Measurements from ENCODE around the gene SEPTIN2.
"Not testable (repeated sequence)": the region's sequence is repeated elsewhere in the genome, so short reads cannot be mapped to it uniquely, and the experiment has no call there.

Gene SEPTIN2

DNA sequence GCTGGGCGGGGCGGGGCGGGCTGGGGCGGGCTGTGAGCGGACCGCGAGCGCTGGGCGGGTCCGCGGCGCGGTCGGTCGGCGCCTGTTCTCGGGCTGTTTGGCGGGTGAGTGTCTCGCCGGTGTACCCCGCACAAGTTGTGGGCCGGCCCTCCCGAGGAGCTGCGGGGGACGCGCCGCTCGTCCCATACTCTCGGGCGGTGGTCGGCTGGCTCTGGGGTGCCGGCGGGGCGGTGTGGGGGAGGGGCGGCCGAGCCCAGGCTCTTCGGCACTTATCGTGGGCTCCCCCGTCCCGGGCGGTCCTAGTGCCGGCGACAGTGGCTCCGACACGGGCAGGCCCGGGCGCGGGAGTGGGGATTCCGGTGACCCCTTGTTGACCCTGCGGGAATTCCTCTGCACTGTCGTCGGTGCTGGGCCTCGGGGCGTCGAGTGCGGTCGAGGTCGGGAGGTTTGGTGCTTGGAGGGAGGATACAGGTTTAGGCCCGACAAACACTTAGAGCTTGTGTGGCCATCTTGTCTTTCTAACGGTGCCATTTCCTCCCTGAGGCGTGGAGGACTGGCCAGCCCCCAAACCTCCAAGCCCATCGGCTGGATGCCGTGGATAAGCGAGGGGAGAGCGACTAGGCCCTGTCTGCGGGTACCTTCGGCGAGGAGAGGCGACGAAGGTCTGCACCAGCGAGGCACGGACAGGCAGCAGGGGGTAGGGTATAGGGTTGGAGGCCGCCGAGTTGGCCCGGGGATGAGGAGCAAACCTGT lies at the start of gene SEPTIN2:
SEPTIN2 (plus strand) TSS at position 47 of the 753 bp plus-strand sequence. CDS start 8,308 bp downstream, outside the sequence.
- peak in 1 of 2 donors; percentile 57 for DNase-seq (ENCODE audit: low read depth in 2 of 2, low spot score in 1 of 2)

DNA sequence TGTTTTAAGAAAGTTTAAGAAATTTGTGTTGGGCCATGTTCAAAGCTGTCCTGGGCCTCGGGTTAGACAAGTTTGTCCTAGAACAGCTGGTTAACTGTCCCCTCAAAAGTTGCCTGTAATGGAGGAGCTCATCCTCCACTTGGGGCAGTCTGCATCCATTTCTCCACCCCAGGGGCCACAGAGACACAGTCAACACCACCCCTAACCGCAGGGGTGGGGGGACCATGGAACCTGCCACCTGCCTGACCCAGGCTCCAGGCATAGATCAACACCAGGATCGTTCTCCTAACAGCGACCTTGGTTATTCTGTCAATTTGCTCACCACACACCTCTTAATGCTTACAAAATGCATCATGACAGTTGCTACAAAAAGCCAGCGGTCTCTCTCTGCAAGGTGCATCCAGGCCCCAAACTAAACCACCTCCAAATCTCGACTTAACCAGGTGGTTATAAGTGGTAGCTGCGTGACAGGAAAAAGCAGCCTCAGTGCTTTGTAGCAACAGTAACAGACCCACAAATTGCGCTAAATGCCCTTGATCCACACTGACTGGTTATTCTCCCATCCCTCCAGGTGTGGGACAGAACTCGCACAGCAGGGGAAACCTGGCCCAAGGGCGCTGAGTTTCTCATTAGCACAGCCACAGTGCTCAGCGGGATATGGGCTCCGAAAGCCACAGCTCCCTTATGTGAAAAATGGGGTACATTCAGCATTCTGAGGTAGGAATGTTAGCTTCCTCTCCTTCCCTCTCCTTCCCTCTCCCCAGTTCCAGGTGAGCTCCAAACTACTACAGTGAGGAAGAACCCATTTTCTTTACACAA lies 48.3 kb upstream of the SEPTIN2 start:
- DNase-seq (ENCODE audit: low read depth in 2 of 2, low spot score in 1 of 2), result no peak

DNA sequence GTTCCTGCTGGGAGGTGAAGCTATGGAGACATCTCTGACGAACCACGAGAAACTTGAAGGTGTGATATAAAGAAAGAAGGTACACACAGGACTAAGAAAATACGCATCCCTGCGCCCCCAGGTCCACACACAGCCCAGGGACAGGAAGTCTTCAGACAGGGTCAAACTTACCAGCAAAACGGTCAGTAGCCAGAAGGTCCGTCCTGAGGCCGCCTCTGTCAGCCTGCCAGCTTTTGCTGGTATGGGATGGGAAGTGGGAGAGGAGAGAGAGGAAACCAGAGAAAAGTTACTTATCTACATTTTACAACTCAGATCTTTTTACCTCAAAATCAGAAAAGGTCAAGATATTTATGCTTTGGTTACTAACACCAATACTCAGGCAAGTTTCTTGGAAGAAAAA lies 47.4 kb upstream of the SEPTIN2 start:
- DNase-seq (ENCODE audit: low read depth in 2 of 2, low spot score in 1 of 2), result no peak

DNA sequence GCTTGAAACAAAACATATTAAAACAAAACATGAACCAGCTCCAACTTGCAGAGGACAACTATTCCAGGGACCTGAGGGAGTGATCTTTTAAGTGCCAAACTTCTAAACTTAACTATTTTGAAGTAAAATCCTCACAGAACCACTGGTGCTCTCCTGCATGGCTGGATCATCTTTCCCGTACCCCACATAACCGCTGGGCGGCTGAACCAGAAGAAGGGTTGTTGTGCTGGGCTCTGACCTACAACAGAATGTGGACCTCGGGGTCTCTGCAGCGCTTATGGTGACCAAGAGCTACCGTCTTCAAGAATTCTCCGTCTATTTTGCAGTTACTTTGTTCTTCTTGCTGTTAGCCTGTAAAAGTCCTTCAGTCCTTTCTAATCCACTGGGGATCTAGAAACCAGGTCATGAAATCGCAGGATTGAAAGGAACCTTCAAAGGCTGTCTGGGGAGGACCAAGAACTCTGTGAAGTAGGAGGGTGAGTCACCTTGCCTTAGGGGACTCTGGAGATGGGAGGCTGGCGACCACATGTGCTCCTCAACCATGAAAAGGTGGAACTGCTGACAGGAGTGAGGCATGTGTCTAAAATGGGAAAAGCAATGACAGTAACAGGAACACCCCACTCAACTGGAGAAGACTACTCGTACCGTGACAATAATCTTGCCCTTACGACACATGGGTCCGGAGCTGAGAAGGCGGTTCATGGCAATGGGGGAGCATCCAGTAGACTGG lies 46.8 kb upstream of the SEPTIN2 start:
- no peak for DNase-seq (ENCODE audit: low read depth in 2 of 2, low spot score in 1 of 2)

DNA sequence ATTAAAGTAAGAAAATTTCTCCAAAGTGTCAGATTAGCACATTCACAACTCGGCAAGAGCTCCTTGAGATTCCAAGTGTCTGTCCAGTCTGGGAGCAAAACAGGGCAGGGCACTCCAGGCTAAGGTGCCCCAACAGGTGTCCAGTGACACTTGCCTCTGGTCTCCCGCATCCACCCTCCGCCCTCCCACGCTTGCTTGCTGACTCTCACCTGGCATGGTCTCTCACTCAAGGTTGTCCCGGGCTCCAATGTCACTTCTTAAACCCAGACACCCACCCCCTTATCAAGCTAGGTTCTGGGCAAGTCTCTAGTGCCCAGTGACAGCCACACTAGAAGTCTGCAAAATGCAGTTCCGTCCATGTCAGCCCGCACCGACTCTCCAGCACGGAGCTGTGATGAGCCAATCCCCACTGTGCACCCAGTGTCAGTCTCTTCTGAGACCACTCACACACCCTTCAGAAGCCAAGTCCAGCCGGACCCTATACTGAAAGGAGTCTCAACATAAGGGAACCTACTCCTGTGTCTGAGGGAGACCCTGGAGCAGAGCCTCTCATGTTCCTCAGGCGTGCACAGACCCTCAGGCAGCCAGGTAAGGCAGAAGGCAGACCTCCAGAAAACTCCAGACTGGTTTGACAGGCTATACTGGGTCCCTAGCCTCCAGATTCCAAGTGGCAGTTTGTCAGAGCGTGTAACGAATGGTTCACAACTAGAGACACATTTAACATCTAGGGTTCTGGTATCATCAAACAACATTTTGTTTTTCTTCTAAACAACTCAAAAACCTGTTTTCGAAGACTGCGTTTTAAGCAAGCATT lies 45.8 kb upstream of the SEPTIN2 start:
- DNase-seq (ENCODE audit: low read depth in 2 of 2, low spot score in 1 of 2), result no peak

DNA sequence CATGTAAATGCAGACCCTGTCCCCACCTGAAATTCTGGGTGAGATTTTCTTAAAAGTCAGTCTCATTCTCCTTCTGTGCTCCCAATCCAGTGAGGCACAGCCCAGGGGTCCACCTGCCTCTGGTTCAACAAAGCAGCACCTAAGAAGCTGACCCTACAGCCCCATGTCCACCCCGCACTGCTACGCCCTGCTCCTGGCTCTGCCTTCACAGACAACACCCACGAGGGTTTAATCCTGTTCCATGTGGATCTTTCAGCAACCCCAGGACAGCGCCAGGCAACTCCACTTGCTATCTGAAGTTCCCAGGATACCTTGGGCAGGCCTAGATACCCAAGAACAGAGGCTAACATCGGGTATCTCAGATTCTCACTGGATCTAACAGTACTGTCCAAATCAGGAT lies 45.2 kb upstream of the SEPTIN2 start:
- no peak for DNase-seq (ENCODE audit: low read depth in 2 of 2, low spot score in 1 of 2)

DNA sequence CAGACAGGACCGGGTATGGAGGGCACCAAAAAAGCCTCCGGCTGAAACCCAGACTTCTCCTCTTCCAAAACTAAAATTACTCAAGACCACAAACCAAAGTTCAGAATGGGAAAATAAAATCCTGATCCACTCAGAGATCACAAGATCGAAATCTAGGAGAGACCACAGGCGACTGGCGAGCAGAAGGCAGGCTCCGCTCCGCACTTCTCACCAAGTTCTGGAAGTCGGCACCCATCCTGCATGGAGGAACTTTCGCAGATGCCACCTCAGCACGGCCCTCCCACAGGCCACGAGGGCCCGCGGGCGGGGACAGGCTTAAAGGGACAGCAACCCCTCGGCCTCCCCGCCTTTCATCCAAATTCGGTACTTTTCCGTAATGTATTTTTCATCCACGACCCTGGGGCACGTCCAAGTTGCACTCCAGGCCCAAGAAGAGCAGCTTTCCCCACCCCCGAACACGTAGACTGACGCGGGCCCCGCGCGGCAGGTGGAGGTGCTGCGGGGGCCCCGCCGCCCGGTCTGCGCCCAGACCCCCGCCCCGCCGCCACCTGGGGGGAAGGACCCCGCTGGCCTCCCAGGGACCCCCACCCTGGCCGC lies 43.9 kb upstream of the SEPTIN2 start:
- peak; percentile 18 to 39 for DNase-seq (ENCODE audit: low read depth in 2 of 2, low spot score in 1 of 2)

DNA sequence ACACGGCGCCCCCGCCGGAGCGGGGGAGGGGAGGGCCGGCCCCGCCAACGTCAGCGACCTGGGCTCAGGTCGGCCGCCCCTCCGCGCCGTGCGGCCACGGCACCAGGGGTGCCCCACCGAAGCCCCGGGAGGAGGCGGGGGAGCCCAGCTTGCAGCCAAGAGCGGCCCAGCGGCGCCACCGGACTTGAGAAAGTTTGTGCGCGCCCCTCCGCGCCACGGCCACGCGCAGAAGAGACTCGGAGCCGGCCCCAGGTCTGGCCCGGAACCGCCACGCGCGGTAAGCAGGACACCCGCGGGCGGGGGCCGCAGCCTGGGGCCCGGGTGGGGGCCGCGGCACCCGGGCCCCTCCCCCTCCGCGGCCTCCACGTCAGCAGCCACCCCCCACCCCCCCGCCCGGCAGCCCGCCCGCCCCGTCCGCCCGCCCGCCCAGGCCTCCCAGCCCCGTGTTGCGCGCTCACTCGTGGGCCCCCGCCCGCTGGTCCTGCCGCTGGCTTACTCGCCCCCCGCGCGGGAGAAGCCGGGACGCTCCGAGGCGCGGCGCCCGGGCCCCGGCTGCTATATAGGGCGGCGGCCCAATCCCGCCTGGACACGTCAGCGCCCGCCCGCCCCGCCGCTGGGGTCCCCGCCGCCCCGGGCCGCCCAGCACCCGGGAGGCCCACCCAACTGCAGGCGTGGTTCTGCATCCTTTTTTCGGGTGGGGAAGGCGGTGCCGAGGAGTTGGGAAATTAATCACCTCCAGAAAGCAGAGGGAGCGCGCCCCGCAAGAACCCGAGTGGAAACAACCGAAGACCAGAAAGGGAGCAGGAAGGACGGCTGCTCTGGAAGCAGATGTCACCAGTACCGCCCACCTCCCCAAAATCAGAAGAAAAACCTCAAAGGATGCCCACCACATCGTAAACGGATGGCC lies 43.2 kb upstream of the SEPTIN2 start:
- peak; percentile 8 to 22 for DNase-seq (ENCODE audit: low read depth in 2 of 2, low spot score in 1 of 2)

DNA sequence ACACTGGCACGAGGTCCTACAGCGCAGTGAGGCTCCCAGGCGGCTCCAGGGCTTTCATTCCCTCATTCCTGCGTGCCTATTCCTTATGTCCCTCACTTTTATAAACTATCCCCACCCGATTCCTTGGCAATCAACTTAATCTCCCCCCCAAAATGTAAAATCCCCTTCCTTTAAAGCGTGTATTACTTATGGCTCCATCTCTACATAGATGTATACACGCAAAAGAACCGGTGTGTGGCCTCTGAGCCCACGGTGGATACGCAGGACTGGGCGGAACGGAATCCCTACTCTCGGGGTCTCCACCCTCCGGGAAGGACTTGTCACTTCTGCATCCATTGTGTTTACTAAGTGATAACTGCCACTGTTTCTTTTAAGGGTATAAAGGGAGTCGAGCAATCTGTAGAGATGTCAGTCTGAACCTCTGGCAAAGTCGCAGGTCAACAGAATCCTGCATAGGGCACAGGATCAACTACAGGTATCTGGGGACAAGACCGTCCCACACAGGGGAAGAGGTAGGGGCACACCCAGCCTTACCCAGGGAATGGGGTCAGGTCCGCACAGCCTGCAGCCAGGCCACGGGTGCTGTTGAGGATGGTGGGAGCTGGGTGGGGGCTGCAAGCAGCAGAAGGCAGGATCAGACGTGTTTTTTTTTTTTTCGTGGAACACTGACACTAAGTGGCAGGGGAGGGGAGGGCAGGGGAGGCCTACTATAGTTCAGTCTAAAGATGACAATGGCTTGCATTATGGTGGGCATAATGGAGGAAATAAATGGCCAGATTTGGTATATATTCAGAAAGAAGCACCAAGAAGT lies 42.3 kb upstream of the SEPTIN2 start:
- DNase-seq (ENCODE audit: low read depth in 2 of 2, low spot score in 1 of 2), result no peak

DNA sequence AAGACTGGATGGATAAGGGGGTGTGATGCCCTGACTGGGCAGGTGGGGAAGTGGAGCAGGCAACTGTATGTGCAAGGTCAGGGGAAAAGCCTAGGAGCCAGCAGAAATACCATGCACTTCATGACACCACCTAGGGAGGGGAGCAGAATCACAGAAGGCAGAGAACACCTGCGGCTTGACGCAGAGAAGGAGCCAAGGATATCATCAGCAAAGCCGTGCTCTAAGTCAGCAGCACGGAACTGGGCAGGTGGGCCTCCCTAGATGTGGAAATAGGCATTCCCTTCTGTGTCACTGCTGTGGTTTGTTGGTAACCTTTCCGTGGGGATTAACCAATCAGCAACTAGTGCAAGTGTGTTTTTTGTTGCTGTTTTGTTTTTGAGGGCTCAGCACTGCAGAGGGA lies 41.6 kb upstream of the SEPTIN2 start:
- DNase-seq (ENCODE audit: low read depth in 2 of 2, low spot score in 1 of 2), result no peak

DNA sequence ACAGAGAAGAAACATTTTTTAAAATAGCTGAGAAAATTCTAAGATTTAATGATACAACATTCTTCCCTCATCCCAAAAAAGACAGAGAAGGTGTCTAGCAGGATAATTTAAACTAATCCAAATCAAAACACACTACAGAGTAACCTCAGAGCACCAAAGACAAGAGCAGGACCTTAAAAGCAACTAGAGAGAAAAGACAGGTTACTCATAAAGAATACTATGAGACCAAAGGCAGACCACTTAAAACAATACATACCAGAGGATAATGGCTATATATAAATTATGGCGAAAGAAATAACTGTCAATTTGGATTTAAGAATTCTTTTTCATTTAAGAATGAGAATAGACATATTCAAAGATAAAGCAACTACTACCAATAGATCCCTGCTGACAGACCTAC lies 40.2 kb upstream of the SEPTIN2 start:
- DNase-seq (ENCODE audit: low read depth in 2 of 2, low spot score in 1 of 2), result no peak

DNA sequence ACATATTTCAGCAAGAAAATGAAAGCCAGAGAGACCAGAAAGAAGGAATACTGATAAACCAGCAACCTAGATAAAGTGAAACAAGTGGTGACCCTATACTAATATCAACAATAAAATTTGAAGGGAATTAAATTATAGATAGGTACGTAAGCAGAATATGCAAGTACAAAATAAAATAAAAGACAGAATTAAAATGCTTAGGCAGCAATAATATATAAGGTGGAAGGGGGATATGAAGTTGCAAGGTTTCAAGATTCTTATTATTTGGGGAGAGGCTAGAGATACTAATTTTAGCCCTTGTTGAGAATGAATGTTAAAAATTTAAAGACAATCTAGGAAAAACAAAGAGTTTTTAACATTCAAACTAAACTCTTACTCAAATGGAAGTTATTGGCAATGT lies 39.8 kb upstream of the SEPTIN2 start:
- no peak for DNase-seq (ENCODE audit: low read depth in 2 of 2, low spot score in 1 of 2)

DNA sequence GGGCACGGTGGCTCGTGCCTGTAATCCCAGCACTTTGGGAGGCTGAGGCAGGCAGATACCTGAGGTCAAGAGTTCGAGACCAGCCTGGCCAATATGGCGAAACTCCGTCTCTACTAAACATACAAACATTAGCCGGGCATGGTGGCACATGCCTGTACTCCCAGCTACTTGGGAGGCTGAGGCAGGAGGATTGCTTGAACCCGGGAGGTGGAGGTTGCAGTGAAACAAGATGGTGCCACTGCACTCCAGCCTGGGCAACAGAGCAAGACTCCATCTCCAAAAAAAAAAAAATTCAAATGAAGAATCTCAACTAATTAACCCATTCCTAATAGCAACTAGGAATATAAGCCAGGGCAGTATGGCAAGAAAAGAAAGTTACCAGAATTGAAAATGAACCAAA lies 37.4 kb upstream of the SEPTIN2 start:
- not testable (repeated sequence) for DNase-seq (ENCODE audit: low read depth in 2 of 2, low spot score in 1 of 2)

DNA sequence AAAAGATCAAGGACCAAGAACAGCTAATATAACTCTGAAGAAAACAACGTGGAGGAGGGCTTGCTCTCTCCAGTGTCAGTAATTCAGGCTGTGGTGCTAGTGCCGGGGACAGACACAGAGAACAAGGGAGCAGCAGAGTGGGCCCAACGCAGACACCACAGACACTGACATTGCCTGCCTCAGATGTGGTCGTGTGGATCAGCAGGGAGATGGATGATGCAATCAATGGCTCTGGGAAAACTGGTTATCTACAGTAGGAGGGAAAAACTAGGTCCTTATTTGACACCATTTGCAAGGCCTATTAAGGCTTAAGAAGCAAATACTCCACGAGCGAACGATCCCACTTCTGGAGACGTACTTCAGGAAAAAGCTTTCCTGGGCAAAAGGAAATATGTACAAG lies 36.3 kb upstream of the SEPTIN2 start:
- no peak for DNase-seq (ENCODE audit: low read depth in 2 of 2, low spot score in 1 of 2)

DNA sequence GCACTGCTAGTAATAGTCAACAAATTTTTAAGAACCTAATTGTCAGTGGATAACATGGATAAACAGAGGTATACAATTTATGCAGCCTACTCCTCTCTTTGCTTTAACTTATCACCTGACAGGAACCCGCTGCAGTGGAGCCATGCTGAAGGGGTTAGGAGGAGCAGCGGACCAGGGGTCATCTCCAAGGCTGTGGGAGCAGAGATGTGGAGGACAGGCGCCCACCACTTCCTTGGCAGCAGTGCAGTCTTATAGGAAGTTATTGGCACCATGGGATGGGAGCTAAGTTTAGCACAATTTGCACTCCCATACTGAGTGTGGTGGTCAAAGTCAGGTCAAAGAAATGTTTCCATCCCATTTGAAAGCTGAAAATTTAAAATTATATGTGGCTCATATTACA lies 35.9 kb upstream of the SEPTIN2 start:
- DNase-seq (ENCODE audit: low read depth in 2 of 2, low spot score in 1 of 2), result no peak

DNA sequence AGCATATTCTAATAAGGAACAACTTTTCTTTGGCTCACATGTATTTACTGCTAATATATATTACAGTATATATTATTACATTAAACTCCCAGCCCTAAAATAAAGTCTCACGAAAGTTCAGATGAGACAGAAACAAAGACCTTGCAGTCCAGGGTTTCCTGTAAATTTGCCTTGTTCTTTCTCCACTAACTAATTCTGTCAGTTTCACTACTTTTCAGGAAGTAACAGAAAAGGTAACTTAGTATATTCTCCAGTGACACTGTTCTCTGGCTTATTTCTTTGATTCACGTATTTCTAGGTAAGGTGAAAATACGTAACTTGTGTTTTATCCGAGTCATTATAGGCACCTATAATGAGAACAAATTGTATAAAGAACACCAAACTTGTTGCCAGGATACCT lies 35.4 kb upstream of the SEPTIN2 start:
- no peak for DNase-seq (ENCODE audit: low read depth in 2 of 2, low spot score in 1 of 2)

DNA sequence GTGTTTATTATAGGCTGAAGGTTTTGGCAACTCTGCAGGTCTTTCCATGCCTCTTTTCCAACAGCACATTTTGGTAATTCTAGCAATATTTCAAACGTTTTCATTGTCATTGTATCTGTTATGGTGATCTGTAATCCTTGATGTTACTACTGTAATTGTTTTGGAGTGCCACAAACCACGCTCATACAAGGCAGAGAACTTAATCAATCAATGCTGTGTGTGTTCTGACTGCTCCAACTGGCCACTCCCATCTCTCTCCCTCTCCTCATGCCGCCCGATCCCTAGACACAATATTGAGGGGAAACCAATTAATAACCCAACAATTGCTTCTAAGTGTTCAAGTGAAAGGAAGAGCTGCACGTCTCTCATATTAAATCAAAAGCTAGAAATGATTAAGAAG lies 33.2 kb upstream of the SEPTIN2 start:
- no peak for DNase-seq (ENCODE audit: low read depth in 2 of 2, low spot score in 1 of 2)

DNA sequence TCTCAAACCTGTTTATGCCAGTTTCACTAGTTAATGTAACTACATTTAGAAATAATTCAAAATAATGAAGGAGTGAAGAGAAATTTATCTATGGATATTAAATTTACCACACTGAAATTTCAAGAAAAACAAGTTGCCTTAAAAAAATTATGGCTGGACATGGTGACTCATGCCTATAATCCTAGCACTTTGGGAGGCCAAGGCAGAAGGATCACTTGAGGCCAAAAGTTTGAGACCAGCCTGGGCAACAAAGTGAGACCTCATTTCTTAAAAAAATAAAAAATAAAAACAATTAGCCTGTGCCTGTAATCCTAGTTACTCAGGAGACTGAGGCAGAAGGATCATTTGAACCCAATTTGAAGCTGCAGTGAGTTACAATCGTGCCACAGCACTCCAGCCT lies 30.1 kb upstream of the SEPTIN2 start:
- DNase-seq (ENCODE audit: low read depth in 2 of 2, low spot score in 1 of 2), result no peak

Data from stimulated activated CD8-positive, alpha-beta memory T cell treated with anti-CD3 and anti-CD28 coated beads, Interleukin-4, amount 100 ng/mL, for 1 hour (primary cell).